OCI-LY1 (cell line): ENCODE measurements around the gene SEMA3C.

Experiments
- CTCF ChIP-seq: fragments of 200-600 bp; sonication (generic), shearing (Covaris generic); IDR thresholded peaks from 2 replicates; pipeline ENCODE4 v1.5.1; 2017; ENCODE audit warnings: mild to moderate bottlenecking, antibody characterized with exemption, low read length, moderate library complexity, mixed read lengths
- EZH2 ChIP-seq: fragments of 200-600 bp; sonication (generic), shearing (Covaris generic); IDR thresholded peaks from 2 replicates; pipeline ENCODE4 v1.8.0; 2017; ENCODE audit warnings: borderline replicate concordance, mixed run types, mild to moderate bottlenecking, antibody characterized with exemption, low read length, moderate library complexity, mixed read lengths

GRCh38 chr7:80923211-80923612 is 4.4 kb upstream of the SEMA3C start:
- TF ChIP-seq CTCF: no peak
- TF ChIP-seq EZH2: no peak
